ENCODE results near the gene VDAC1.

Gene VDAC1

DNA sequence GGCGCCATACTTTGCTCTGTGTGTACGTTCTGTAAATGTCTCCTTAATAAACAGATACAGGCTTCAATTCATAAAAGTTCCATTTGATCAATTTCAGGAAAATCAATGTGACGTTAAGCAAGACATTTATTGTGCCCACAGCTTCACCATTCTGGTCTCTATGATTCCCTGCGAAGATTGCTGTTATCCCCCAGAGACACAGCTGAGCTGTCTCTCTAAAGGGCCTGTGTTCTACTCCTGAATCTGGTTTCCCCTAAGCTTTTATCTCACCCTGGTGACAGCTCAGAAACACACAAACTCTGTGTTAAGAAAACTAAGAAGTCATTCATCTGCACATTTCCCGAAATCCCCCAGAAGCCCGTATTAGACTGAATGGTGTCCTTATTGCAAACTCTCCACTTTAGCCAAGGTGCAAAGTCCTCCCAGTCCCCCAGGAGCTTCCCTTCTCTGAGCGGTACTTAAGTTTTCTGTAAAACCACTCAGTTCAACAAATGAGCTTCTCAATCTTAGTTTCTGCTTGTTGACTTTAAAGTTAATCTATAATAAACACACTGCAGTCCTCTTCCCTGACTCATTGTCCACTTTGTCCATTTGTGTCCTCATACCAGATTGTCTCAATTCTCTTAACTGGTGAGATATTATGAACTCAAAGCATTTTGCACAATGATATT lies 35.0 kb downstream of the VDAC1 start:
- H3K9me3 ChIP-seq, result no peaks in the 10 kb centered on the region
- no peak for TF ChIP-seq CTCF (IDR thresholded peaks at IDR 0.05; ENCODE audit: low read depth, low read length)
- DNase-seq, result no peak
- no peak overlapping the region for H3K4me3 ChIP-seq (ENCODE audit: low read depth, low read length)
- H3K27me3 ChIP-seq, result no peaks in the 10 kb centered on the region
- peaks cover 3% of the 10 kb centered on the region; the same call in 1 of the 2 replicates for H3K4me1 ChIP-seq
- peaks cover 28% of the 10 kb centered on the region for H3K36me3 ChIP-seq

DNA sequence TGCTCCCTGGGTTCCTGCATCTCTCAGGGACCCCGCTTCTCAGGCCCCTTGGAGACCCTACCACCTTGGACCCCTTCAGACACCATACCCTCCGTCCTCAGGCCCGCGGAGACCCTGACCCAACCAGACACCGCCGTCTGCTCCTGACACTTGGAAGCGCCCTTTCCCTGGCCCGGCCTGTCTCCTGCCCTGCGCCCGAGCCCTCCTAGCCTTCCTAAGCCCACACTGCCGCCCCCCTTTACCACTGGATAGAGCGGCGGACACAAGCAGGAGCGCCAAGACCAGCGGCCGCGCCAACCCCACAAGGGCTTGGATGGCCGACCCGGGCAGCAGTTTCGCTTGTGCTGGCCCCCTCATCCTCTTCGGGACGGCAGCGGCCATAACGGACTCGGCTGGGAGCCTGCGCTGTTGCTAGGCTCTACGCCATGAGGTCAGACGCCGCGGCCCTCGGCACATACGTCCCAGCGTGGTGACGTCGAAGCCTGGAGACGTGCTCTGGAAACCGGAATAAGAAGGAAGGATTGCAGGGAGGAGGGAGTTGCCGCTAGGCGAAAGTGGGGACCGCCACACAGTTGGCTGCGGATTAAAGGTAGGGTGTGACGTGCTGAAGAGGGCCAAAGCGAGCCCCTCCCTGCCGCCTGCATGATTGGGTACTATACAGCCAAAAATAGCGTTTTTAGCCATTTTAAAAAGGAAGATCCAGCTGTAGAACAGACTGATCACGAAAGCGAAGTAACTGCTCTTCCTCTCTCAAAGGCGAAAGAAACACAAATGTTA lies 36.4 kb downstream of the VDAC1 start, which contains the start of gene C5orf15:
Gene C5orf15, minus strand, starts transcription at position 422 of the 777 bp plus-strand sequence. Its CDS starts 41 bp downstream, at position 381.
- H3K4me1 ChIP-seq, result peaks cover 3% of the 10 kb centered on the region; the same call in 1 of the 2 replicates

GRCh38 chr5:133967698-133968203 lies 37.0 kb downstream of the VDAC1 start:
- peaks cover 3% of the 10 kb centered on the region; the same call in 1 of the 2 replicates for H3K4me1 ChIP-seq
- no peak for DNase-seq
- TF ChIP-seq CTCF (IDR thresholded peaks at IDR 0.05; ENCODE audit: low read depth, low read length), result no peak

More for the DNA sequence above, 36.4 kb downstream of the VDAC1 start, which contains the start of gene C5orf15:
- TF ChIP-seq CTCF (IDR thresholded peaks at IDR 0.05; ENCODE audit: low read depth, low read length), result peak; percentile 12
- peak; percentile 93 for DNase-seq
- H3K9me3 ChIP-seq, result no peaks in the 10 kb centered on the region
- H3K36me3 ChIP-seq, result peaks cover 14% of the 10 kb centered on the region
- no peaks in the 10 kb centered on the region for H3K27me3 ChIP-seq
- peak within 1 kb of the TSS; percentile 90 for H3K4me3 ChIP-seq (ENCODE audit: low read depth, low read length)

GRCh38 chr5:133967124-133967523 lies 37.7 kb downstream of the VDAC1 start:
- Histone ChIP-seq H3K36me3 (peaks cover 6% of the 10 kb centered on the region), H3K27me3 (no peaks in the 10 kb centered on the region), H3K4me3 (ENCODE audit: low read depth, low read length) (peak overlapping the region; percentile 90), H3K4me1 (peaks cover 3% of the 10 kb centered on the region; the same call in 1 of the 2 replicates), H3K9me3 (no peaks in the 10 kb centered on the region)
- no peak for DNase-seq
- TF ChIP-seq CTCF (IDR thresholded peaks at IDR 0.05; ENCODE audit: low read depth, low read length), result no peak

More at GRCh38 chr5:133967698-133968203, 37.0 kb downstream of the VDAC1 start:
- Histone ChIP-seq H3K27me3 (no peaks in the 10 kb centered on the region), H3K36me3 (peaks cover 8% of the 10 kb centered on the region), H3K9me3 (no peaks in the 10 kb centered on the region), H3K4me3 (ENCODE audit: low read depth, low read length) (peak overlapping the region; percentile 90)

- Histone ChIP-seq H3K4me1 (peaks cover 3% of the 10 kb centered on the region; the same call in 1 of the 2 replicates), H3K36me3 (no peaks in the 10 kb centered on the region; the same call in none of the 2 replicates), H3K9me3 (no peaks in the 10 kb centered on the region), H3K27me3 (no peaks in the 10 kb centered on the region), H3K4me3 (ENCODE audit: low read depth, low read length) (no peak overlapping the region)
- DNase-seq, result no peak
- TF ChIP-seq CTCF (IDR thresholded peaks at IDR 0.05; ENCODE audit: low read depth, low read length), result no peak
Measured at GRCh38 chr5:133966090-133966489, 38.7 kb downstream of the VDAC1 start.
